HepG2 (cell line): Measurements from ENCODE around the gene WDR48. TPM values are rescaled to one million over a fixed set of nuclear protein-coding genes. Genes with fewer than 3 reads are reported as not detected.

Experiments used
- CREM ChIP-seq, 2 experiments: sonication (generic) in 1 of 2; formaldehyde crosslinking in 1 of 2; IDR thresholded peaks; 2 replicates each; pipeline versions ENCODE4 v1.4.0 to v1.6.1; 2016 to 2020; ENCODE audit warnings: antibody characterized with exemption in 1 of 2, mild to moderate bottlenecking in 1 of 2, missing genetic modification reagents in 1 of 2
- MAFF ChIP-seq: IDR thresholded peaks from 2 replicates; pipeline ENCODE4 v1.6.1; 2011; ENCODE audit warnings: low read depth, low read length, improper control_type of control experiment
- NCOR1 ChIP-seq: fragments of 200-600 bp; sonication (generic); IDR thresholded peaks from 2 replicates; pipeline ENCODE4 v1.7.0; 2017; ENCODE audit warnings: antibody characterized with exemption, low read length, borderline replicate concordance
- ZNF33B ChIP-seq: sonication (generic); formaldehyde crosslinking; IDR thresholded peaks from 2 replicates; pipeline ENCODE4 v1.5.1; 2020; ENCODE audit warnings: mild to moderate bottlenecking, missing genetic modification reagents
- ZNF383 ChIP-seq: sonication (generic); formaldehyde crosslinking; IDR thresholded peaks from 2 replicates; pipeline ENCODE4 v1.4.0; 2020; ENCODE audit warnings: missing genetic modification reagents, mild to moderate bottlenecking, borderline replicate concordance
- ZNF589 ChIP-seq: sonication (generic); formaldehyde crosslinking; conservative IDR thresholded peaks from 2 replicates; pipeline ENCODE4 v1.8.0; 2022; ENCODE audit warnings: mild to moderate bottlenecking, moderate library complexity, missing genetic modification reagents
- ZNF629 ChIP-seq: sonication (generic); formaldehyde crosslinking; conservative IDR thresholded peaks from 2 replicates; pipeline ENCODE4 v1.5.0; 2020; ENCODE audit warnings: missing genetic modification reagents
- ZNF780A ChIP-seq: sonication (generic); formaldehyde crosslinking; IDR thresholded peaks from 2 replicates; pipeline ENCODE4 v1.8.0; 2022; ENCODE audit warnings: mild to moderate bottlenecking, missing genetic modification reagents, moderate library complexity
- ZSCAN12 ChIP-seq: sonication (generic); formaldehyde crosslinking; IDR thresholded peaks from 2 replicates; pipeline ENCODE4 v1.9.0; 2021; ENCODE audit warnings: mild to moderate bottlenecking, missing genetic modification reagents
- polyA plus RNA-seq, 8 experiments: library from polyadenylated mRNA; depleted of rRNA in 3 of 8; stranded (reverse) in 7 of 8; unstranded in 1 of 8; fragments of >200 nt; fragmentation: Illumina TruSeq in 4 of 8; extraction: Trizol in 4 of 8; gene quantifications; 2 replicates each; pipeline versions ENCODE4 v1.2.1 to v1.2.3, GENCODE V29; 2011 to 2016; ENCODE audit warnings: low read depth in 4 of 8, missing spikeins in 1 of 8, mixed read lengths in 1 of 8; ENCODE audit not compliant: insufficient read depth in 1 of 8
- total RNA-seq, 5 experiments: library from RNA; depleted of rRNA; stranded (reverse); fragments of >200 nt; fragmentation: Illumina TruSeq; extraction: Trizol; gene quantifications; 2 replicates each; pipeline ENCODE4 v1.2.3, GENCODE V29; 2016; ENCODE audit warnings: low read depth in 1 of 5
- TF ChIP-seq, protein P1 (sequence below): sonication (generic); formaldehyde crosslinking; IDR thresholded peaks from 2 replicates; pipeline ENCODE4 v1.8.0; 2022; ENCODE audit warnings: missing genetic modification reagents, mild to moderate bottlenecking, moderate library complexity, borderline replicate concordance
- TF ChIP-seq, protein P2 (sequence below): sonication (generic); formaldehyde crosslinking; IDR thresholded peaks from 2 replicates; pipeline ENCODE4 v1.8.0; 2023; ENCODE audit warnings: mild to moderate bottlenecking, missing genetic modification reagents
- TF ChIP-seq, protein P3 (sequence below): sonication (generic); formaldehyde crosslinking; IDR thresholded peaks from 2 replicates; pipeline ENCODE4 v1.4.0; 2020; ENCODE audit warnings: mild to moderate bottlenecking, missing genetic modification reagents
- TF ChIP-seq, protein P4 (sequence below): sonication (generic); formaldehyde crosslinking; IDR thresholded peaks from 2 replicates; pipeline ENCODE4 v1.4.0; 2020; ENCODE audit warnings: missing genetic modification reagents
- TF ChIP-seq, protein P5 (sequence below): sonication (generic); formaldehyde crosslinking; conservative IDR thresholded peaks from 2 replicates; pipeline ENCODE4 v1.4.0; 2020; ENCODE audit warnings: mild to moderate bottlenecking, missing genetic modification reagents, moderate library complexity
- TF ChIP-seq, protein P6 (sequence below): IDR thresholded peaks from 2 replicates; pipeline ENCODE4 v1.6.1; 2012; ENCODE audit warnings: low read depth, low read length, improper control_type of control experiment

Gene WDR48
- total and polyA plus RNA-seq, 2 of the 13 experiments (the other 11 are each of a cell fraction or from before 2014, with no cell fraction given): 29.2 to 31.2 TPM

DNA sequence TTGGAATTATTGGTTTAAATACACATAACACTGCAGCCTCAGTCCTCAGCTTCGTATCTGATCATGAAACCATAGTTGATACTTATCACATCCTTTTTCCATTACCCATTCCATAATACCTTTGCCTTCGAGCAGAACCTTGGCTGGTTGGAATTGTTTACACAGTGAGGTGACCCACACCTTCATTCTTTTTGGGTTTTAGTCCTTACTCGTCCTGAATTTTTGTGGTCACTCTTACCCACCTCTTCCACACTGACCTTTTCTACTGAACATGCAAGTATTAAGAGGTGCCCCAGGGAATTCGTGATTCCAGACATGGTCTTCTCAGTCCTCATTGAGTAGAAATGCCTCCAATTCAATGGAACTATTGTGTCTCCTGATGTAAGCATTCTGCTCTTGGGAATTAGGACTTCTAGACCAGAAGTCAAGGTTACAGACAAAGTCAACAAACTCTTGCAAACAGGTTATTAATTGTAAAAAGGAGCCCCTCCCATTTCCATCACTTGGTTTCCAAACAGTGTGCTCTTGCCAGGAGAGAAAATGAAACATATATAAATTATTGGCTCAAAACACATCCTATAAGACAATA, 37.8 kb upstream of the WDR48 start (continued):
- TF ChIP-seq, protein P1, sequence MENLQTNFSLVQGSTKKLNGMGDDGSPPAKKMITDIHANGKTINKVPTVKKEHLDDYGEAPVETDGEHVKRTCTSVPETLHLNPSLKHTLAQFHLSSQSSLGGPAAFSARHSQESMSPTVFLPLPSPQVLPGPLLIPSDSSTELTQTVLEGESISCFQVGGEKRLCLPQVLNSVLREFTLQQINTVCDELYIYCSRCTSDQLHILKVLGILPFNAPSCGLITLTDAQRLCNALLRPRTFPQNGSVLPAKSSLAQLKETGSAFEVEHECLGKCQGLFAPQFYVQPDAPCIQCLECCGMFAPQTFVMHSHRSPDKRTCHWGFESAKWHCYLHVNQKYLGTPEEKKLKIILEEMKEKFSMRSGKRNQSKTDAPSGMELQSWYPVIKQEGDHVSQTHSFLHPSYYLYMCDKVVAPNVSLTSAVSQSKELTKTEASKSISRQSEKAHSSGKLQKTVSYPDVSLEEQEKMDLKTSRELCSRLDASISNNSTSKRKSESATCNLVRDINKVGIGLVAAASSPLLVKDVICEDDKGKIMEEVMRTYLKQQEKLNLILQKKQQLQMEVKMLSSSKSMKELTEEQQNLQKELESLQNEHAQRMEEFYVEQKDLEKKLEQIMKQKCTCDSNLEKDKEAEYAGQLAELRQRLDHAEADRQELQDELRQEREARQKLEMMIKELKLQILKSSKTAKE (CRISPR knock-in tag): 0 out of 2 replicates have a peak, but pooled peaks have one; percentile 54
- TF ChIP-seq ZNF629: no peak
- no peak for TF ChIP-seq ZNF33B (CRISPR knock-in tag)
- TF ChIP-seq MAFF: no peak
- TF ChIP-seq ZNF780A (CRISPR knock-in tag): no peak
- TF ChIP-seq, protein P2, sequence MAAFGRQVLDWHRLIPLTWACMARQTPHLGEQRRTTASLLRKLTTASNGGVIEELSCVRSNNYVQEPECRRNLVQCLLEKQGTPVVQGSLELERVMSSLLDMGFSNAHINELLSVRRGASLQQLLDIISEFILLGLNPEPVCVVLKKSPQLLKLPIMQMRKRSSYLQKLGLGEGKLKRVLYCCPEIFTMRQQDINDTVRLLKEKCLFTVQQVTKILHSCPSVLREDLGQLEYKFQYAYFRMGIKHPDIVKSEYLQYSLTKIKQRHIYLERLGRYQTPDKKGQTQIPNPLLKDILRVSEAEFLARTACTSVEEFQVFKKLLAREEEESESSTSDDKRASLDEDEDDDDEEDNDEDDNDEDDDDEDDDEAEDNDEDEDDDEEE (CRISPR knock-in tag): no peak
- TF ChIP-seq NCOR1: peak; percentile 80; the same call in 1 of the 2 replicates
- TF ChIP-seq ZNF383 (CRISPR knock-in tag): no peak
- no peak for TF ChIP-seq ZNF589
- TF ChIP-seq CREM (IDR thresholded peaks at IDR 0.05): peak; percentile 44; the same call in 1 of the 2 replicates
- TF ChIP-seq CREM (CRISPR knock-in tag; IDR thresholded peaks at IDR 0.05): no peak
- TF ChIP-seq, protein P3, sequence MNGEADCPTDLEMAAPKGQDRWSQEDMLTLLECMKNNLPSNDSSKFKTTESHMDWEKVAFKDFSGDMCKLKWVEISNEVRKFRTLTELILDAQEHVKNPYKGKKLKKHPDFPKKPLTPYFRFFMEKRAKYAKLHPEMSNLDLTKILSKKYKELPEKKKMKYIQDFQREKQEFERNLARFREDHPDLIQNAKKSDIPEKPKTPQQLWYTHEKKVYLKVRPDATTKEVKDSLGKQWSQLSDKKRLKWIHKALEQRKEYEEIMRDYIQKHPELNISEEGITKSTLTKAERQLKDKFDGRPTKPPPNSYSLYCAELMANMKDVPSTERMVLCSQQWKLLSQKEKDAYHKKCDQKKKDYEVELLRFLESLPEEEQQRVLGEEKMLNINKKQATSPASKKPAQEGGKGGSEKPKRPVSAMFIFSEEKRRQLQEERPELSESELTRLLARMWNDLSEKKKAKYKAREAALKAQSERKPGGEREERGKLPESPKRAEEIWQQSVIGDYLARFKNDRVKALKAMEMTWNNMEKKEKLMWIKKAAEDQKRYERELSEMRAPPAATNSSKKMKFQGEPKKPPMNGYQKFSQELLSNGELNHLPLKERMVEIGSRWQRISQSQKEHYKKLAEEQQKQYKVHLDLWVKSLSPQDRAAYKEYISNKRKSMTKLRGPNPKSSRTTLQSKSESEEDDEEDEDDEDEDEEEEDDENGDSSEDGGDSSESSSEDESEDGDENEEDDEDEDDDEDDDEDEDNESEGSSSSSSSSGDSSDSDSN (CRISPR knock-in tag): no peak
- TF ChIP-seq, protein P4, sequence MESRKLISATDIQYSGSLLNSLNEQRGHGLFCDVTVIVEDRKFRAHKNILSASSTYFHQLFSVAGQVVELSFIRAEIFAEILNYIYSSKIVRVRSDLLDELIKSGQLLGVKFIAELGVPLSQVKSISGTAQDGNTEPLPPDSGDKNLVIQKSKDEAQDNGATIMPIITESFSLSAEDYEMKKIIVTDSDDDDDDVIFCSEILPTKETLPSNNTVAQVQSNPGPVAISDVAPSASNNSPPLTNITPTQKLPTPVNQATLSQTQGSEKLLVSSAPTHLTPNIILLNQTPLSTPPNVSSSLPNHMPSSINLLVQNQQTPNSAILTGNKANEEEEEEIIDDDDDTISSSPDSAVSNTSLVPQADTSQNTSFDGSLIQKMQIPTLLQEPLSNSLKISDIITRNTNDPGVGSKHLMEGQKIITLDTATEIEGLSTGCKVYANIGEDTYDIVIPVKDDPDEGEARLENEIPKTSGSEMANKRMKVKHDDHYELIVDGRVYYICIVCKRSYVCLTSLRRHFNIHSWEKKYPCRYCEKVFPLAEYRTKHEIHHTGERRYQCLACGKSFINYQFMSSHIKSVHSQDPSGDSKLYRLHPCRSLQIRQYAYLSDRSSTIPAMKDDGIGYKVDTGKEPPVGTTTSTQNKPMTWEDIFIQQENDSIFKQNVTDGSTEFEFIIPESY (CRISPR knock-in tag): no peak
- TF ChIP-seq, protein P5, sequence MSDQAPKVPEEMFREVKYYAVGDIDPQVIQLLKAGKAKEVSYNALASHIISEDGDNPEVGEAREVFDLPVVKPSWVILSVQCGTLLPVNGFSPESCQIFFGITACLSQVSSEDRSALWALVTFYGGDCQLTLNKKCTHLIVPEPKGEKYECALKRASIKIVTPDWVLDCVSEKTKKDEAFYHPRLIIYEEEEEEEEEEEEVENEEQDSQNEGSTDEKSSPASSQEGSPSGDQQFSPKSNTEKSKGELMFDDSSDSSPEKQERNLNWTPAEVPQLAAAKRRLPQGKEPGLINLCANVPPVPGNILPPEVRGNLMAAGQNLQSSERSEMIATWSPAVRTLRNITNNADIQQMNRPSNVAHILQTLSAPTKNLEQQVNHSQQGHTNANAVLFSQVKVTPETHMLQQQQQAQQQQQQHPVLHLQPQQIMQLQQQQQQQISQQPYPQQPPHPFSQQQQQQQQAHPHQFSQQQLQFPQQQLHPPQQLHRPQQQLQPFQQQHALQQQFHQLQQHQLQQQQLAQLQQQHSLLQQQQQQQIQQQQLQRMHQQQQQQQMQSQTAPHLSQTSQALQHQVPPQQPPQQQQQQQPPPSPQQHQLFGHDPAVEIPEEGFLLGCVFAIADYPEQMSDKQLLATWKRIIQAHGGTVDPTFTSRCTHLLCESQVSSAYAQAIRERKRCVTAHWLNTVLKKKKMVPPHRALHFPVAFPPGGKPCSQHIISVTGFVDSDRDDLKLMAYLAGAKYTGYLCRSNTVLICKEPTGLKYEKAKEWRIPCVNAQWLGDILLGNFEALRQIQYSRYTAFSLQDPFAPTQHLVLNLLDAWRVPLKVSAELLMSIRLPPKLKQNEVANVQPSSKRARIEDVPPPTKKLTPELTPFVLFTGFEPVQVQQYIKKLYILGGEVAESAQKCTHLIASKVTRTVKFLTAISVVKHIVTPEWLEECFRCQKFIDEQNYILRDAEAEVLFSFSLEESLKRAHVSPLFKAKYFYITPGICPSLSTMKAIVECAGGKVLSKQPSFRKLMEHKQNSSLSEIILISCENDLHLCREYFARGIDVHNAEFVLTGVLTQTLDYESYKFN (CRISPR knock-in tag): peak; percentile 68; the same call in 1 of the 2 replicates
- TF ChIP-seq ZSCAN12 (CRISPR knock-in tag): no peak
- TF ChIP-seq, protein P6, sequence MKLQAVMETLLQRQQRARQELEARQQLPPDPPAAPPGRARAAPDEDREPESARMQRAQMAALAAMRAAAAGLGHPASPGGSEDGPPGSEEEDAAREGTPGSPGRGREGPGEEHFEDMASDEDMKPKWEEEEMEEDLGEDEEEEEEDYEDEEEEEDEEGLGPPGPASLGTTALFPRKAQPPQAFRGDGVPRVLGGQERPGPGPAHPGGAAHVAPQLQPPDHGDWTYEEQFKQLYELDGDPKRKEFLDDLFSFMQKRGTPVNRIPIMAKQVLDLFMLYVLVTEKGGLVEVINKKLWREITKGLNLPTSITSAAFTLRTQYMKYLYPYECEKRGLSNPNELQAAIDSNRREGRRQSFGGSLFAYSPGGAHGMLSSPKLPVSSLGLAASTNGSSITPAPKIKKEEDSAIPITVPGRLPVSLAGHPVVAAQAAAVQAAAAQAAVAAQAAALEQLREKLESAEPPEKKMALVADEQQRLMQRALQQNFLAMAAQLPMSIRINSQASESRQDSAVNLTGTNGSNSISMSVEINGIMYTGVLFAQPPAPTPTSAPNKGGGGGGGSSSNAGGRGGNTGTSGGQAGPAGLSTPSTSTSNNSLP: peak; percentile 60; the same call in 1 of the 2 replicates
